ENCODE data around the gene TARP.
"Not testable (repeated sequence)": the region's sequence is repeated elsewhere in the genome, so short reads cannot be mapped to it uniquely, and the experiment has no call there.

The TARP gene

GRCh38 chr7:38241071-38241470, 32.4 kb downstream of the TARP start:
- no peak overlapping the region for H3K27ac ChIP-seq (replicated peaks)
- DNase-seq (ENCODE audit: low read depth in 1 of 2, low spot score in 1 of 2): no peak
- TF ChIP-seq CTCF (IDR thresholded peaks at IDR 0.05; ENCODE audit: insufficient read depth, low read length): no peak
- TF ChIP-seq POLR2AphosphoS5 (IDR thresholded peaks at IDR 0.05; ENCODE audit: low read depth): no peak
- no peak for TF ChIP-seq REST (IDR thresholded peaks at IDR 0.05; ENCODE audit: insufficient replicate concordance, low read depth)
- TF ChIP-seq GABPA (IDR thresholded peaks at IDR 0.05; ENCODE audit: low read depth): no peak
- H3K4me3 ChIP-seq (replicated peaks; ENCODE audit: insufficient read depth, low read length): no peak overlapping the region
- no peaks in the 10 kb centered on the region for H3K27me3 ChIP-seq (ENCODE audit: insufficient read depth, poor library complexity, severe bottlenecking)

GRCh38 chr7:38239129-38239528, 34.3 kb downstream of the TARP start:
- not testable (repeated sequence) for H3K4me3 ChIP-seq (replicated peaks; ENCODE audit: insufficient read depth, low read length); H3K27ac ChIP-seq (replicated peaks); DNase-seq (ENCODE audit: low read depth in 1 of 2, low spot score in 1 of 2); H3K27me3 ChIP-seq (ENCODE audit: insufficient read depth, poor library complexity, severe bottlenecking)

GRCh38 chr7:38235606-38236005, 37.8 kb downstream of the TARP start:
- TF ChIP-seq GABPA (IDR thresholded peaks at IDR 0.05; ENCODE audit: low read depth) (no peak), CTCF (IDR thresholded peaks at IDR 0.05; ENCODE audit: insufficient read depth, low read length) (no peak), REST (IDR thresholded peaks at IDR 0.05; ENCODE audit: insufficient replicate concordance, low read depth) (no peak), POLR2AphosphoS5 (IDR thresholded peaks at IDR 0.05; ENCODE audit: low read depth) (no peak), SPI1 (IDR thresholded peaks at IDR 0.05; ENCODE audit: borderline replicate concordance, low read depth) (no peak)
- Histone ChIP-seq H3K4me3 (replicated peaks; ENCODE audit: insufficient read depth, low read length) (no peak overlapping the region), H3K27me3 (ENCODE audit: insufficient read depth, poor library complexity, severe bottlenecking) (no peaks in the 10 kb centered on the region), H3K27ac (replicated peaks) (peak overlapping the region; percentile 92)
- DNase-seq (ENCODE audit: low read depth in 1 of 2, low spot score in 1 of 2): no peak

- peak overlapping the region; percentile 92 for H3K27ac ChIP-seq (replicated peaks)
- not testable (repeated sequence) for DNase-seq (ENCODE audit: low read depth in 1 of 2, low spot score in 1 of 2); H3K4me3 ChIP-seq (replicated peaks; ENCODE audit: insufficient read depth, low read length)
Observed at GRCh38 chr7:38234759-38235158, 38.7 kb downstream of the TARP start.

GRCh38 chr7:38232502-38233366, 40.7 kb downstream of the TARP start:
- DNase-seq (ENCODE audit: low read depth in 1 of 2, low spot score in 1 of 2): peak; percentile 77 to 97
- TF ChIP-seq POLR2AphosphoS5 (IDR thresholded peaks at IDR 0.05; ENCODE audit: low read depth) (peak; percentile 94), SPI1 (IDR thresholded peaks at IDR 0.05; ENCODE audit: borderline replicate concordance, low read depth) (no peak; the same call in 1 of the 2 replicates), GABPA (IDR thresholded peaks at IDR 0.05; ENCODE audit: low read depth) (peak; percentile 43; the same call in 1 of the 2 replicates), REST (IDR thresholded peaks at IDR 0.05; ENCODE audit: insufficient replicate concordance, low read depth) (no peak)
- peak overlapping the region; percentile 92 for H3K27ac ChIP-seq (replicated peaks)
- no peak overlapping the region for H3K4me3 ChIP-seq (replicated peaks; ENCODE audit: insufficient read depth, low read length)
- no peaks in the 10 kb centered on the region for H3K27me3 ChIP-seq (ENCODE audit: insufficient read depth, poor library complexity, severe bottlenecking)

More at GRCh38 chr7:38234759-38235158, 38.7 kb downstream of the TARP start:
- H3K27me3 ChIP-seq (ENCODE audit: insufficient read depth, poor library complexity, severe bottlenecking): not testable (repeated sequence)
